SHP77 (cell line): Measurements from ENCODE around the gene SLC7A6OS.

Experiments used
- DNase-seq, 2 experiments: peaks; one replicate each; lab custom pipeline; 2025; lab: John Stamatoyannopoulos, UW

Gene SLC7A6OS

DNA sequence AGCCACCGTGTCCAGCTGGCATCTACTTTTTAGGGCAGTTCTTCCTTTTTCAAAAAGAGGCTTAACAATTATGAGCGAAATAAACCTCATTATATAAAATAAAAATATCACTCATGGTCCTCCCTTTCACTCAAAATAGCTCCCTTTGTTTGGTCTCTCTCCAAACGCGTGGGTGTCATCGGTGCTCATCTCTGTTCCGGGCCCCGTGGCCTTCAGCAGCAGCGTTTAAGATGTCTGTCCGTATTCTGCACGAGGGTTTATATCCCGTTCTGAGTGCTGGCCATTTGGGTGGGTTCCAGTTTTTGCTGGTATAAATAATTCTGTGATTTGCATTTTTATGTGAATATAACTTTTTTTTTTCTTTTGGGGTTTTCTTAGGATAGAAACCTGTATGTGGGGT lies 33.5 kb upstream of the SLC7A6OS start:
- DNase-seq = no peak

DNA sequence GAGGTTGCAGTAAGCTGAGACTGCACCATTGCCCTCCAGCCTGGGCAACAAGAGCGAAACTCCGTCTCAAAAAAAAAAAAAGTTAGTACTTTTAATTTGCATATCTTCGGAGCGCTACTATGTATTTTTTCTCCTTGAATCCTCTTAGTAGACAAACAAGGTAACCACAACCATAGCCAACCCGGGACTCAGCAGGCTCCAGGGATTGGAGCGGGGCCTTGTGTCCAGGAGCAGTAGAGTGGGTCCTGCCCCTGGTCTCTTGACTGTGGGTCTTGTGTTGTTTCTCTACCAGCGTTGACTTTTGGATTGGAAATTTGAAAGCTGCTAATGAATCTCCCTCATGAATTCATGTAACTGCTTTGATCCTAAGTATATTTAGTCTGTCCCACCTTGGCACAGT lies 32.4 kb upstream of the SLC7A6OS start:
- no peak for DNase-seq

DNA sequence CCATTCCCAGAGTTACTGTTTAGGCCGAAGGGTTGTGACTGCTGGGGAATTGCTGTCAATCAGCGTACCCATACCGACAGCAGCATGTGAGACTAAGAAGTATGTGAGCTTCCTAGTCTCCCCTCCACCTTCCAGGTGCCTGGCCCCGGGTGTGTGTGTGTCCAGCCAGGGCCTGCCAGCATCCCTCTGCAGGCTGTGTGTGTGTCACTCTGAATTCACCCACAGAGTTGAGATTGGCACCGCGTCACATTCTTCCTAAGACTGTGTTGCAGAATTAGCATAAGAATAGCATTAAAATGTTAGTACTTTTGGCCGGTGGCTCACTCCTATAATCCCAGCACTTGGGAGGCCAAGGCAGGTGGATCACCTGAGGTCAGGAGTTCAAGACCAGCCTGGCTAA lies 31.9 kb upstream of the SLC7A6OS start:
- DNase-seq = no peak

GRCh38 chr16:68339214-68339613 lies 28.5 kb upstream of the SLC7A6OS start:
- DNase-seq = no peak

DNA sequence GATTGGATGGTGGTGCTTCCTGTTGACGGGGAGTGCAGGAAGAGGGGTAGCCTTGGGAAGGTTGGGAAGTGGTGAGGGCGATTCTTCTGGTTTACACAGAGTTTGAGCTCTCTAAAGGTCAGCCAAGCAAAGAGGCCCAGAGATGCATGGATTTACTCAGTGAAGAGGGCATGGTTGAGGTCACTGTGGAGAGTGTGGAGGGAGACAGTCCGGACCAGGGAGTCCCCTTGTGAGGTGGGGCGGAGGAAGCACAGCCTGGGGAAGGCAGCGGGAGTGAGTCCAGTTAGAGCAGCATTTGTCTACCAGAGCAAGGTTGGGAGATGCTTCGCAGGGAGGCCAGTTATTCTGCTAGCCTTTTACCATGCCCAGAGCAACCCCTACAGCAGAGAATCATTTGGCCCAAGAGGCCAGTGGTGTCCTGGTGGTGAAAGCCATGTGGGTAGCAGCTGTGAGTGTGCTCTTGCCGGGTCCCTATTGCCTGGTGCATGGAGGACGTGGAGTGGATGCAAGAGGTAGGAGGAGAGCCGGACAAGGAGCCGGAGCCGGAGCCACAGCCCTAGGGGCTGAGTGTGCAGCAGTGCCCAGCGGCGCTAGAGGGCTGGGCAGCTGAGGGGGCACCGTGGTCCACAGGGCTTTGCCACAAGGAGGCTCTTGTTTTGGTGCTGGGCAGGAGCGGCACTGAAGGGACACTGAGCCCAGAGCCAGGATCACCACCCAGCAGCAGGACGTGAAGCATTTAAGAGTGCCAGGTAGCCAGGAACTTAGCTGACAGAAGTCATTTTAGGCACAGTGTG lies 27.8 kb upstream of the SLC7A6OS start:
- DNase-seq = no peak

- no peak for DNase-seq
Measured at GRCh38 chr16:68335175-68335574, 24.4 kb upstream of the SLC7A6OS start.

DNA sequence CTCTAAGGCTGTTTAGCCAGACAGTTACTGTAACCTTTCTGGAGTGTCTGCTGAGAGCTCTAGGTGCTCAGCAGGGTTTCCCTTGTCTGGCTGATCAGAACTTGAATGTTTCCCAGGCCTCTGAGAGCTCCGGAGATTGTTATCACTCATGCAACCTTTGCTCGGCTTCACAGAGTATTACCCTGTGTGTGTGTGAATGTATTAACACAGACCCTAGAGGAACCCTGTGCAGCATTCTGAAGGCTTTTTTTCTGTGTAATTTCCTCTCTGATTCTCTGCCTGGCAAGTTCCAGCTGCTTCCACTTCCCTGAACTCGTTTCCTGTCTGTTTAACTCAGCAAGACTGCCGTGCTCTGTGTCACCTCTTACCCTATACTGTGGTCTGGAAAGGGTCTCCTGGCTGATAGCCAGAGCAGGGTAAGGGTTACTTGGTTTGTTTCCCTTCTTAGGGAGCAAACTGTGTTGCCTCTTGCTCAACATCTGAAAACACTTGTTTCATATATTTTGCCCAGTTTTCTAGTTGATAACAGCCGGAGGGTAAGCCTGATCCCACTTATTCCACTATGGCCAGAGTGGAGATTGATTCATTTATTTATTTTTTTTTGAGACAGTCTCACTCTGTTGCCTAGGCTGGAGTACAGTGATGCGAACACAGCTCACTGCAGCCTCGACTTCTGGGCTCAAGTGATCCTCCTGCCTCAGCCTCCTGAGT lies 21.8 kb upstream of the SLC7A6OS start:
- no peak for DNase-seq

DNA sequence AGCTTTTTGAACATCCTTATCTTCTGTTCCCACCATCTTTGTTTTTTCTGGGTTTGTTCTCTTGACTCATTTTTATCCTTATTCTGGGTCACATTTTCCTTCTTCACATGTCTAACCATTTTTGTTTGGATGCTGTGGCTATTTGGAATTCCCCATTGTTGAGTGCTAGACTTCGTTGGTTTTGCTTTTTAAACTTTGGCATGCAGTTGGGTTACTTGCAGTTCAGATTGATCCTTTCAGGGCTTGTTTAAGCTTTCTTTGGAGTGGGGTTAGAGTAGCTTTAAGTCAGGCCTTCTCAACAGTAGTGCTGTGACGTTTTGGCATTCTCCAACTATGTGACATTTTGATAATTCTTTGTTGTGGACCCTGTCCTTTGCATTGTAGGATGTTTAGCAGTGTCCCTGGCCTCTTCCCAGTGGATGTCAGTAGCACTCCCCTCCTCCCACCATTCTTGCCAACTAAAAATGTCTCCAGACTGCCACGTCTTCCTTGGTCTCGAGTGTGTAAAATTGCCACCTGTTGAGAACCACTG lies 21.2 kb upstream of the SLC7A6OS start:
- no peak for DNase-seq

- DNase-seq = no peak
Measured at GRCh38 chr16:68328860-68329390, 18.2 kb upstream of the SLC7A6OS start.

- DNase-seq = peak; percentile 72 to 82
Measured at GRCh38 chr16:68328151-68328859, 17.6 kb upstream of the SLC7A6OS start.

- no peak for DNase-seq
Measured at GRCh38 chr16:68324780-68325357, 14.1 kb upstream of the SLC7A6OS start.

GRCh38 chr16:68324336-68324735 lies 13.6 kb upstream of the SLC7A6OS start:
- DNase-seq = no peak

GRCh38 chr16:68319185-68319908 lies 8.6 kb upstream of the SLC7A6OS start:
- no peak for DNase-seq

- no peak for DNase-seq
Measured at GRCh38 chr16:68313116-68313515, 2.4 kb upstream of the SLC7A6OS start.

DNA sequence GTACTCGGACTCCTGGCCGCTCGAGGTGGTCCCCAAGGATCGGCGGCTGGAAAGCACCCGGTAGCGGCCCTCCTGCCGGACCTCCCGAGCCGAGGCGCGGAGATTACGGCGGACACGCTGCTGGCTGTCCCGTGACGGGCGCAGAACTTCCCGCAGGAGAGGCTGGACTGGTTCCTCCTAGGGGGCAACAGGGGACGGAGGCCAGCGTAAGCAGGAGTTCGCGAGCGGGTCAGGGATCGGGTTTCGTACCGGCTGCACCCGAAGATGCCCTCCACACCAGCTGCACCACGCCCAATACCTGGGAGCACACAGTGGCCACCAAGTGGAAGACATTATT lies 341 bp downstream of the SLC7A6OS start:
- no peak for DNase-seq

DNA sequence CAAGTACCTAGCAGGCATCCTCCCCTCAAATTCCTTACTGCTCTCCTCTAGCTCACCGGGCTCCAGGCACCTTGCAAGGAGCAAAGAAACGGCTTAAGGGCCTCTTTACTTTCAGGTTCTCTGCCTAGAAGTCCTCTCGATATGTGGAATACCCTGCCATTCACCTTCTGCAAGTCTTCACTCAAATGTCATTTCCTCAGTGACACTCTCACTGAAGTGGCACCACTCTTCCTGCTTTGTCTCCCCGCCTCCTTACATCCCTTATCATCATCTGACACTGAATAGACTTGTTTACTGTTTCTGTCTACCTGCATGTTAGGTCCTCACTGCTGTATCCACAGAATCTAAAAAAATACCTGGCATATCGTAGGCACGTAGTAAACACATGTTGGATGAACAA lies 947 bp downstream of the SLC7A6OS start:
- no peak for DNase-seq

DNA sequence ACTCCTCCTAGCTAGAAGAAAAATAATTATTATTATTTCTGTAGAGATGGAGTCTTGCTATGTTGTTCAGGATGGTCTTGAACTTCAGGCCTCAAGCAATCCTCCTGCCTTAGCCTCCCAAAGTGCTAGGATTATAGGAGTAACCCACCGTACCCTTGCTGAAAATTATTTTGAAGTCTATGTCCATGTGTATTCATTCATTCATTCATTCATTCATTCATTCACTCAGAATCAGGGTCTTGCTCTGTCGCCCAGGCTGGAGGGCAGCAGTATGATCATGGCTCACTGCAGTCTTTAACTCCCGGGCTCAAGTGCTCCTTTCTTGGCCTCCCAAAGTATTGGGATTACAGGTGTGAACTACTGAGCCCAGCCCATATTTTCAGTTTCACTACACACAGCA lies 4.1 kb downstream of the SLC7A6OS start:
- no peak for DNase-seq

DNA sequence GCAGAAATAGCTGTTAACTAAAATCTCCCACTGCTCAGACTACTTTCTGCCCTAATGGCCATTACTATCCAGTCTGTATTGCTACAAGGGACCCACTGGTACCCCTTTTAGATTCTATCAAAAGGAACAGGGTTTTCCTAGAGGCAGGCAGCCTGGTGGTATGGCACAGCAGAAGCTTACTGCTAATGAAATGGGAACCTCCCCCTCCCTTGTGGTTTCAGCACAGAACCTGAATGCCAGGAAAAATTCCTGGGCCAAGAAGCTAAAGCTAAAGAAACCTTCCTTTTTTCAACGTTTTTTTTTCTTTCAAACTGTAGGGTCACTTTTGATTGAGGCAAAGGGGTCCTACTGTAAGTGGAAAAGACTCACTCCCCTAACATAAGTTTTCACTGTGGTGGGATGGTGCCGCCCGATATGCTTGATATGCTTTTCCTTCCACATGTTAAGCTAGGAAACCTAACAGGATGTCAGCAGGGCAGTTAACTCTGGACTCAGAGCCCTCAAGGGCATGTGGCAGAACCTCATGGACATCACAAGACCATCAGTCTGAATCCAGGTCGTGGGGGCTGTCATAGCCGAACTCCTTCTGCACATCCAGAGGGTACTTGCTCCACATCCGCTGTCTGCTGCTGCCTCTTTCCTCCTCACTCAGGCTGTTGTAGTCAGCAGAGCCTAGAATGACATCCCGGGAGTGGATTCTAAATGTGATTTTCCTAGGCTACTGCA lies 9.8 kb downstream of the SLC7A6OS start:
- no peak for DNase-seq

- no peak for DNase-seq
Measured at GRCh38 chr16:68299571-68300453, 10.9 kb downstream of the SLC7A6OS start.
